WTC11 (cell line): ENCODE results near the gene FYN. TPM values are rescaled to one million over a fixed set of nuclear protein-coding genes. Genes with fewer than 3 reads are reported as not detected.

Source experiments
- ATAC-seq: fragments of 200-7000 bp; cut with Tn5 transposase; 2 replicates; pipeline ENCODE4 v1.10.0; 2021; ENCODE audit warnings: mild to moderate bottlenecking, moderate library complexity
- CTCF ChIA-PET: fragments of 300-600 bp; sonication (Branson Sonifier 250); formaldehyde crosslinking; loops from one replicate; lab custom pipeline; 2021; ENCODE audit warnings: antibody characterized with exemption; lab: Charles Lee
- POLR2A ChIA-PET: fragments of 350-600 bp; sonication (Branson Sonifier 250); formaldehyde crosslinking; loops from one replicate; lab custom pipeline; 2021; ENCODE audit warnings: antibody characterized with exemption; lab: Charles Lee
- DNase-seq: peaks from one replicate; pipeline ENCODE4 v3.0.0; 2021; ENCODE audit warnings: low spot score
- H3K27ac Mint-ChIP-seq: 2 replicates; pipeline ENCODE4 v1.8.0; 2021; ENCODE audit warnings: mixed read lengths
- H3K27me3 Mint-ChIP-seq: 2 replicates; pipeline ENCODE4 v1.8.0; 2021; ENCODE audit warnings: low read depth, mild to moderate bottlenecking, moderate library complexity, mixed read lengths
- H3K36me3 Mint-ChIP-seq: 2 replicates; pipeline ENCODE4 v1.8.0; 2021; ENCODE audit warnings: mixed read lengths
- H3K4me1 Mint-ChIP-seq: 2 replicates; pipeline ENCODE4 v1.8.0; 2022; ENCODE audit warnings: mixed read lengths
- H3K4me3 Mint-ChIP-seq: 2 replicates; pipeline ENCODE4 v1.8.0; 2021; ENCODE audit warnings: mild to moderate bottlenecking, moderate library complexity, mixed read lengths
- H3K9me3 Mint-ChIP-seq: 2 replicates; pipeline ENCODE4 v1.8.0; 2021; ENCODE audit warnings: mixed read lengths
- ATF2 ChIP-seq: sonication (generic); formaldehyde crosslinking; IDR thresholded peaks from 2 replicates; pipeline ENCODE4 v1.8.1; 2022; ENCODE audit warnings: low read depth, missing genetic modification reagents, borderline replicate concordance
- ELF4 ChIP-seq: sonication (generic); formaldehyde crosslinking; IDR thresholded peaks from 2 replicates; pipeline ENCODE4 v1.8.1; 2022; ENCODE audit warnings: low read depth, mild to moderate bottlenecking, moderate library complexity, missing genetic modification reagents
- ERG ChIP-seq: fragments of 250-450 bp; sonication (Bioruptor Pico); IDR thresholded peaks from 2 replicates; pipeline ENCODE4 v1.8.0; 2021; ENCODE audit warnings: mild to moderate bottlenecking
- ETV6 ChIP-seq: sonication (generic); formaldehyde crosslinking; IDR thresholded peaks from 2 replicates; pipeline ENCODE4 v1.8.1; 2022; ENCODE audit warnings: mild to moderate bottlenecking, missing genetic modification reagents
- GABPB1 ChIP-seq: sonication (generic); formaldehyde crosslinking; IDR thresholded peaks from 2 replicates; pipeline ENCODE4 v1.8.1; 2023; ENCODE audit warnings: mild to moderate bottlenecking, missing genetic modification reagents
- HMGA2 ChIP-seq: fragments of 250-450 bp; sonication (Bioruptor Pico); IDR thresholded peaks from 2 replicates; pipeline ENCODE4 v1.4.0; 2021; ENCODE audit warnings: mild to moderate bottlenecking, moderate library complexity
- IRF2 ChIP-seq: sonication (generic); formaldehyde crosslinking; IDR thresholded peaks from 2 replicates; pipeline ENCODE4 v1.8.0; 2022; ENCODE audit warnings: low read depth, missing genetic modification reagents, borderline replicate concordance
- JUN ChIP-seq: sonication (generic); formaldehyde crosslinking; IDR thresholded peaks from 2 replicates; pipeline ENCODE4 v1.8.0; 2023; ENCODE audit warnings: mild to moderate bottlenecking, missing genetic modification reagents
- MLX ChIP-seq: sonication (generic); formaldehyde crosslinking; IDR thresholded peaks from 2 replicates; pipeline ENCODE4 v1.8.1; 2023; ENCODE audit warnings: mild to moderate bottlenecking, missing genetic modification reagents, moderate library complexity
- SMAD4 ChIP-seq: sonication (generic); formaldehyde crosslinking; IDR thresholded peaks from 2 replicates; pipeline ENCODE4 v1.8.0; 2022; ENCODE audit warnings: mild to moderate bottlenecking, missing genetic modification reagents
- TEAD4 ChIP-seq: sonication (generic); formaldehyde crosslinking; IDR thresholded peaks from 2 replicates; pipeline ENCODE4 v1.8.0; 2022; ENCODE audit warnings: mild to moderate bottlenecking, missing genetic modification reagents
- USF1 ChIP-seq: sonication (generic); formaldehyde crosslinking; IDR thresholded peaks from 2 replicates; pipeline ENCODE4 v1.8.0; 2022; ENCODE audit warnings: mild to moderate bottlenecking, missing genetic modification reagents
- USF2 ChIP-seq: sonication (generic); formaldehyde crosslinking; IDR thresholded peaks from 2 replicates; pipeline ENCODE4 v1.8.1; 2023; ENCODE audit warnings: mild to moderate bottlenecking, missing genetic modification reagents, moderate library complexity
- ZBTB43 ChIP-seq: sonication (generic); formaldehyde crosslinking; IDR thresholded peaks from 2 replicates; pipeline ENCODE4 v1.8.1; 2023; ENCODE audit warnings: mild to moderate bottlenecking, missing genetic modification reagents
- ZNF138 ChIP-seq: sonication (generic); formaldehyde crosslinking; conservative IDR thresholded peaks from 2 replicates; pipeline ENCODE4 v1.8.1; 2022; ENCODE audit warnings: mild to moderate bottlenecking, moderate library complexity, missing genetic modification reagents
- ZNF232 ChIP-seq: sonication (generic); formaldehyde crosslinking; IDR thresholded peaks from 2 replicates; pipeline ENCODE4 v1.8.0; 2022; ENCODE audit warnings: mild to moderate bottlenecking, missing genetic modification reagents
- ZNF317 ChIP-seq: sonication (generic); formaldehyde crosslinking; IDR thresholded peaks from 2 replicates; pipeline ENCODE4 v1.8.1; 2023; ENCODE audit warnings: low read depth, mild to moderate bottlenecking, moderate library complexity, missing genetic modification reagents, borderline replicate concordance
- ZNF416 ChIP-seq: fragments of 250-450 bp; sonication (Bioruptor Pico); IDR thresholded peaks from 2 replicates; pipeline ENCODE4 v1.9.0; 2021; ENCODE audit warnings: mild to moderate bottlenecking, inconsistent platforms
- ZNF423 ChIP-seq: fragments of 250-450 bp; sonication (Bioruptor Pico); IDR thresholded peaks from 2 replicates; pipeline ENCODE4 v2.1.2; 2022; ENCODE audit warnings: mild to moderate bottlenecking, moderate library complexity
- total RNA-seq: library from RNA; stranded (reverse); gene quantifications from 3 replicates; pipeline ENCODE4 v1.2.3, GENCODE V29; 2021

Gene FYN
- total RNA-seq, 1 experiment from 2014 or later, result 63.9 TPM

- no peak for TF ChIP-seq ATF2 (CRISPR knock-in tag)
- no peak for TF ChIP-seq ZBTB43 (CRISPR knock-in tag)
Observed at GRCh38 chr6:111662072-111662793, 211.0 kb downstream of the FYN start (continued).

GRCh38 chr6:111661541-111662061 lies 211.7 kb downstream of the FYN start:
- TF ChIP-seq ZNF416 (CRISPR knock-in tag) (no peak), SMAD4 (CRISPR knock-in tag) (no peak), ZNF317 (CRISPR knock-in tag) (no peak), USF1 (no peak), ZNF423 (peak; percentile 71), JUN (no peak), ETV6 (CRISPR knock-in tag) (no peak), USF2 (CRISPR knock-in tag) (0 out of 2 replicates have a peak, but pooled peaks have one; percentile 8)
- TF ChIP-seq, all 79 proteins: peak for 2
- peaks cover 52% of the 10 kb centered on the region for H3K4me1 Mint-ChIP-seq
- DNase-seq, result peak; percentile 68
- ATAC-seq, result peak; percentile 59
- POLR2A ChIA-PET, result interaction anchor here (0.6 to 1.1 kb wide), 3 partner anchors 177 to 402 kb away, joined by 3 read pairs; no protein-coding TSS in a partner anchor
- H3K27ac Mint-ChIP-seq, result peak overlapping the region; percentile 84
- H3K9me3 Mint-ChIP-seq, result no peaks in the 10 kb centered on the region
- CTCF ChIA-PET, result interaction anchor here (1.0 kb wide), 3 partner anchors 8 to 382 kb away, joined by 3 to 5 read pairs (median 3); no protein-coding TSS in a partner anchor
- H3K36me3 Mint-ChIP-seq, result no peaks in the 10 kb centered on the region; the same call in 1 of the 2 replicates
- H3K4me3 Mint-ChIP-seq, result peak overlapping the region; percentile 63
- no peaks in the 10 kb centered on the region for H3K27me3 Mint-ChIP-seq

- ATAC-seq (no peak), DNase-seq (no peak)
- Mint-ChIP-seq H3K27ac (no peak overlapping the region), H3K4me3 (no peak overlapping the region), H3K9me3 (peaks cover under 1% of the 10 kb centered on the region), H3K36me3 (no peaks in the 10 kb centered on the region; the same call in 1 of the 2 replicates), H3K27me3 (no peaks in the 10 kb centered on the region)
- POLR2A ChIA-PET, result interaction anchor here (1.1 kb wide), 1 partner anchor 176 kb away, joined by 3 read pairs; no protein-coding TSS in a partner anchor
- CTCF ChIA-PET, result no interaction called here
- TF ChIP-seq ZNF232, result no peak
- TF ChIP-seq TEAD4, result no peak
- TF ChIP-seq GABPB1 (CRISPR knock-in tag), result no peak
- no peak for TF ChIP-seq ELF4 (CRISPR knock-in tag)
- TF ChIP-seq JUN, result no peak
- no peak for TF ChIP-seq HMGA2 (CRISPR knock-in tag)
- no peak for TF ChIP-seq ZNF138
- no peak for TF ChIP-seq ERG
- no peak for TF ChIP-seq MLX
- no peak for TF ChIP-seq IRF2 (CRISPR knock-in tag)
- TF ChIP-seq, all 79 proteins: peak for 0
- H3K4me1 Mint-ChIP-seq, result peaks cover 52% of the 10 kb centered on the region
Observed at GRCh38 chr6:111660531-111660930, 212.7 kb downstream of the FYN start.
